ENCODE measurements around the gene KLF4. TPM values are rescaled to one million over a fixed set of nuclear protein-coding genes. Genes with fewer than 3 reads are reported as not detected.

The KLF4 gene
- total and polyA plus RNA-seq, 8 donors: 12.3 to 89.6 (median 53.3) TPM

GRCh38 chr9:107483666-107484065 is 5.9 kb downstream of the KLF4 start:
- H3K4me3 ChIP-seq: peak overlapping the region in 1 of 2 donors; percentile 59

DNA sequence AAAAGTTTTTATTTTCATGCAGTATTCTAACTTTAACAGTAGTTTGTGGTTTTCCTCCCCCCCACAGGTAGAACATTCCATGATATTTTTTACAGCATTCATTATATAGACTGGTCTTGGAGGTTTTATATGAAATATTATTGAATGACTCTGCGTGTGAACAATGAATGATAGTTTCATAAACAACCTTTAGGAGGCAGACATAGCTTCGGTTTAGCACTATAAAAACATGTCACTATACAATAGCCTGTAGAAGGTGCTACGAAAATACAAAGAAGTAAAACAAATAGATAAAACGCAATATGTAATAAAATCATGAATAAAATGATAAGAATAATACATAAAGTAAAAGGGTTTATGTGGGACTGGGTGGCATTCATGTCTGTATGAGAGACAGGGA is 8.5 kb downstream of the KLF4 start:
- ATAC-seq (peak; percentile 22), DNase-seq (no peak)
- no peaks in the 10 kb centered on the region for H3K9me3 ChIP-seq
- H3K36me3 ChIP-seq: peaks cover 0 to 17% of the 10 kb centered on the region in 2 donors
- intact Hi-C loops (cut with DNase I): no loop called here
- peaks cover 0 to 27% of the 10 kb centered on the region in 2 donors for H3K4me1 ChIP-seq
- TF ChIP-seq, protein P1, sequence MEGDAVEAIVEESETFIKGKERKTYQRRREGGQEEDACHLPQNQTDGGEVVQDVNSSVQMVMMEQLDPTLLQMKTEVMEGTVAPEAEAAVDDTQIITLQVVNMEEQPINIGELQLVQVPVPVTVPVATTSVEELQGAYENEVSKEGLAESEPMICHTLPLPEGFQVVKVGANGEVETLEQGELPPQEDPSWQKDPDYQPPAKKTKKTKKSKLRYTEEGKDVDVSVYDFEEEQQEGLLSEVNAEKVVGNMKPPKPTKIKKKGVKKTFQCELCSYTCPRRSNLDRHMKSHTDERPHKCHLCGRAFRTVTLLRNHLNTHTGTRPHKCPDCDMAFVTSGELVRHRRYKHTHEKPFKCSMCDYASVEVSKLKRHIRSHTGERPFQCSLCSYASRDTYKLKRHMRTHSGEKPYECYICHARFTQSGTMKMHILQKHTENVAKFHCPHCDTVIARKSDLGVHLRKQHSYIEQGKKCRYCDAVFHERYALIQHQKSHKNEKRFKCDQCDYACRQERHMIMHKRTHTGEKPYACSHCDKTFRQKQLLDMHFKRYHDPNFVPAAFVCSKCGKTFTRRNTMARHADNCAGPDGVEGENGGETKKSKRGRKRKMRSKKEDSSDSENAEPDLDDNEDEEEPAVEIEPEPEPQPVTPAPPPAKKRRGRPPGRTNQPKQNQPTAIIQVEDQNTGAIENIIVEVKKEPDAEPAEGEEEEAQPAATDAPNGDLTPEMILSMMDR (IDR thresholded peaks at IDR 0.05): no peak
- peak overlapping the region in 1 of 2 donors; percentile 33 for H3K27ac ChIP-seq
- no peaks in the 10 kb centered on the region for H3K27me3 ChIP-seq
- H3K4me3 ChIP-seq: no peak overlapping the region

More at GRCh38 chr9:107483666-107484065, 5.9 kb downstream of the KLF4 start:
- no peak for ATAC-seq
- peaks cover 0 to 45% of the 10 kb centered on the region in 2 donors for H3K4me1 ChIP-seq
- DNase-seq: no peak
- no peaks in the 10 kb centered on the region for H3K9me3 ChIP-seq
- peaks cover 0 to 22% of the 10 kb centered on the region in 2 donors for H3K27me3 ChIP-seq
- intact Hi-C loops (cut with DNase I): no loop called here
- no peak overlapping the region for H3K27ac ChIP-seq
- peaks cover 0 to 26% of the 10 kb centered on the region in 2 donors for H3K36me3 ChIP-seq
- TF ChIP-seq, protein P1 (IDR thresholded peaks at IDR 0.05): no peak

- Histone ChIP-seq H3K36me3 (peaks cover 0 to 11% of the 10 kb centered on the region in 2 donors), H3K27me3 (no peaks in the 10 kb centered on the region), H3K4me1 (peaks cover 0 to 22% of the 10 kb centered on the region in 2 donors), H3K9me3 (no peaks in the 10 kb centered on the region), H3K27ac (peak overlapping the region in 1 of 2 donors; percentile 33), H3K4me3 (no peak overlapping the region)
- TF ChIP-seq, protein P1 (IDR thresholded peaks at IDR 0.05): no peak
- intact Hi-C loops (cut with DNase I): no loop called here
- ATAC-seq (peak; percentile 40), DNase-seq (peak in 1 of 4 donors; percentile 46)
These were observed 9.2 kb downstream of the KLF4 start for GRCh38 chr9:107480386-107480789.

GRCh38 chr9:107478805-107479204 is 10.8 kb downstream of the KLF4 start:
- no peak overlapping the region for H3K27ac ChIP-seq
- no peak for DNase-seq
- no peaks in the 10 kb centered on the region for H3K27me3 ChIP-seq
- TF ChIP-seq, protein P1 (IDR thresholded peaks at IDR 0.05): no peak
- no peak for ATAC-seq
- intact Hi-C loops (cut with DNase I): no loop called here
- no peak overlapping the region for H3K4me3 ChIP-seq
- H3K4me1 ChIP-seq: peaks cover 0 to 14% of the 10 kb centered on the region in 2 donors
- no peaks in the 10 kb centered on the region for H3K36me3 ChIP-seq
- H3K9me3 ChIP-seq: no peaks in the 10 kb centered on the region

GRCh38 chr9:107474124-107474523 is 15.4 kb downstream of the KLF4 start:
- TF ChIP-seq, protein P1 (IDR thresholded peaks at IDR 0.05): no peak
- intact Hi-C loops (cut with DNase I): no loop called here
- H3K9me3 ChIP-seq: no peaks in the 10 kb centered on the region
- H3K27ac ChIP-seq: no peak overlapping the region
- H3K4me3 ChIP-seq: no peak overlapping the region
- H3K4me1 ChIP-seq: no peaks in the 10 kb centered on the region
- ATAC-seq (no peak), DNase-seq (no peak)
- no peaks in the 10 kb centered on the region for H3K36me3 ChIP-seq
- no peaks in the 10 kb centered on the region for H3K27me3 ChIP-seq

Measured in left lung (tissue), 10 donors.